DND-41 (cell line): ENCODE results near the gene VIT.

ENCODE experiments used
- ATAC-seq: fragments of 200-7000 bp; cut with Tn5 transposase; 3 replicates; pipeline ENCODE4 v1.9.1; 2021; ENCODE audit warnings: low read depth; ENCODE audit not compliant: insufficient read depth
- DNase-seq: peaks from one replicate; pipeline ENCODE4 v3.0.0-alpha.2; 2020
- H2AFZ ChIP-seq: 2 replicates; pipeline ENCODE4 v1.6.0; 2012; ENCODE audit warnings: low read depth, low read length
- H3K27ac ChIP-seq: 2 replicates; pipeline ENCODE4 v1.5.1; 2012; ENCODE audit warnings: low read length, inconsistent platforms
- H3K27me3 ChIP-seq: fragments of 200-600 bp; sonication (generic); 2 replicates; pipeline ENCODE4 v1.6.0; 2012; ENCODE audit warnings: low read length, mild to moderate bottlenecking, inconsistent platforms; ENCODE audit not compliant: insufficient read depth, poor library complexity
- H3K36me3 ChIP-seq: 2 replicates; pipeline ENCODE4 v1.5.1; 2012; ENCODE audit warnings: low read length, inconsistent platforms; ENCODE audit not compliant: insufficient read depth
- H3K4me1 ChIP-seq: 2 replicates; pipeline ENCODE4 v1.5.1; 2012; ENCODE audit warnings: mild to moderate bottlenecking, low read length; ENCODE audit not compliant: insufficient read depth
- H3K4me2 ChIP-seq: 2 replicates; pipeline ENCODE4 v1.6.0; 2012; ENCODE audit warnings: mild to moderate bottlenecking, moderate library complexity, low read length, inconsistent platforms; ENCODE audit not compliant: insufficient read depth
- H3K4me3 ChIP-seq, 2 experiments: fragments of 200-600 bp in 1 of 2; shearing (Covaris generic) in 1 of 2; 2 replicates each; pipeline ENCODE4 v1.5.1; 2012 to 2016; ENCODE audit warnings: inconsistent platforms in 2 of 2, low read length in 2 of 2, mild to moderate bottlenecking in 2 of 2, low read depth in 1 of 2, moderate library complexity in 1 of 2
- H3K79me2 ChIP-seq: 2 replicates; pipeline ENCODE4 v1.6.0; 2012; ENCODE audit warnings: low read length, inconsistent platforms; ENCODE audit not compliant: insufficient read depth
- H3K9ac ChIP-seq: 2 replicates; pipeline ENCODE4 v1.6.0; 2012; ENCODE audit warnings: low read depth, mild to moderate bottlenecking, inconsistent platforms, low read length, moderate library complexity
- H3K9me3 ChIP-seq: 2 replicates; pipeline ENCODE4 v1.5.1; 2012; ENCODE audit warnings: low read length, moderate library complexity, mild to moderate bottlenecking, inconsistent platforms; ENCODE audit not compliant: insufficient read depth, severe bottlenecking
- H4K20me1 ChIP-seq: 2 replicates; pipeline ENCODE4 v1.6.0; 2012; ENCODE audit warnings: low read length; ENCODE audit not compliant: insufficient read depth
- CTCF ChIP-seq: IDR thresholded peaks from 2 replicates; pipeline ENCODE4 v1.5.1; 2012; ENCODE audit warnings: borderline replicate concordance, low read length, moderate library complexity, mild to moderate bottlenecking; ENCODE audit not compliant: poor library complexity, severe bottlenecking; ENCODE audit errors: extremely low read depth
- EZH2 ChIP-seq: IDR thresholded peaks from 3 replicates; pipeline ENCODE4 v1.6.1; 2012; ENCODE audit warnings: borderline replicate concordance, low read depth, mild to moderate bottlenecking, moderate library complexity, low read length, inconsistent platforms; ENCODE audit not compliant: severe bottlenecking

The VIT gene

GRCh38 chr2:36692121-36692520 lies 4.4 kb upstream of the VIT start:
- ATAC-seq = no peak
- no peak for TF ChIP-seq CTCF
- TF ChIP-seq EZH2 = no peak
- Histone ChIP-seq H3K79me2 (no peaks in the 10 kb centered on the region), H3K27me3 (no peaks in the 10 kb centered on the region), H3K4me2 (no peak overlapping the region), H3K27ac (no peak overlapping the region), H2AFZ (no peak overlapping the region), H3K4me3 (no peak overlapping the region), H3K36me3 (no peaks in the 10 kb centered on the region), H3K9me3 (no peaks in the 10 kb centered on the region), H4K20me1 (no peaks in the 10 kb centered on the region), H3K4me1 (no peaks in the 10 kb centered on the region), H3K9ac (no peak overlapping the region)
- no peak for DNase-seq

- H3K4me2 ChIP-seq = no peak overlapping the region
- no peaks in the 10 kb centered on the region for H3K27me3 ChIP-seq
- H3K36me3 ChIP-seq = no peaks in the 10 kb centered on the region
- DNase-seq = no peak
- H3K9me3 ChIP-seq = no peaks in the 10 kb centered on the region
- no peak for ATAC-seq
- H2AFZ ChIP-seq = no peak overlapping the region
- no peaks in the 10 kb centered on the region for H3K4me1 ChIP-seq
- no peak overlapping the region for H3K4me3 ChIP-seq
- H3K9ac ChIP-seq = no peak overlapping the region
- no peaks in the 10 kb centered on the region for H3K79me2 ChIP-seq
- H4K20me1 ChIP-seq = no peaks in the 10 kb centered on the region
- no peak overlapping the region for H3K27ac ChIP-seq
- TF ChIP-seq EZH2 (no peak), CTCF (no peak)
These were observed 2.7 kb upstream of the VIT start for GRCh38 chr2:36693825-36694224.

GRCh38 chr2:36695746-36696415 lies 626 bp upstream of the VIT start:
- ATAC-seq (no peak), DNase-seq (no peak)
- no peak overlapping the region for H3K9ac ChIP-seq
- no peaks in the 10 kb centered on the region for H3K27me3 ChIP-seq
- no peak overlapping the region for H3K27ac ChIP-seq
- no peaks in the 10 kb centered on the region for H3K79me2 ChIP-seq
- no peaks in the 10 kb centered on the region for H3K9me3 ChIP-seq
- no peak overlapping the region for H2AFZ ChIP-seq
- no peak overlapping the region for H3K4me3 ChIP-seq
- no peak for TF ChIP-seq CTCF
- TF ChIP-seq EZH2 = no peak
- H4K20me1 ChIP-seq = no peaks in the 10 kb centered on the region
- no peaks in the 10 kb centered on the region for H3K4me1 ChIP-seq
- H3K36me3 ChIP-seq = no peaks in the 10 kb centered on the region
- no peak overlapping the region for H3K4me2 ChIP-seq
